Measurements from ENCODE around the gene MYBPC1.

Gene MYBPC1

DNA sequence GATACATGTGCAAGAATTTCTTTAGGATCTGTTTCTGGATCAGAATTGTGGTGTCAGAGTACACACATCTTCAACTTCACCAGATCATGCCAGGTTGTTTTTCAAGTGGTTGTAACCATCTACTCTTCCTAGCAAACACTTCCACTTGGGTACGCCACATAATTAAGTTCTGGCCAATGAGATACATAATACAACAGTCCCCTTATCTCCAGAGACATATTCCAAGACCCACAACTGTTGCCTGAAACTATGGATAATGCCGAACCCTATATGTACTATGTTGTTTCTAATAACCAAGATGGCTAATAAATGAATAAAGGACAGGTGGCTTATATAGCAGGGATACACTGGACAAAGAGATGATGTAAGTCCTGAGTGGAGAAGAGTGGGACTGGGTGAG lies 100.2 kb downstream of the MYBPC1 start:
- no peak for DNase-seq

DNA sequence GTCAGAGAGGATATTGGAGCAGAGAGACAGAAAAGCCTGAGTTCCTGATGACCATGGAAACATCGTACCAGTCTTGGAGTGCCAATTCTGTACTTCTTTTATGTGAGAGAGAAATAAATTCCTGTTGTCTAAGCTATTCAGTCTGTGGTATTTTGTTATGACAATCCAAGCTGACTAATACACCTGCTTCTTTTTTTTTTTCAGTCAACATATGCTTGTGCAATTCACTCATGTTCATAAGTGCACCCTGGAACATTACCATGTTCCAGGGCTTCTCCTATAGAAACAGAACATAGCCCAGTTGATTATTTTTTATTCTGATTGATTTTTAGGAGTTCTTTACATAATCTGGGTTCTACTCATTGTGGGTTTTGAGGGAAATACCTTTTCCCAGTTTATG lies 100.9 kb downstream of the MYBPC1 start:
- no peak for DNase-seq

DNA sequence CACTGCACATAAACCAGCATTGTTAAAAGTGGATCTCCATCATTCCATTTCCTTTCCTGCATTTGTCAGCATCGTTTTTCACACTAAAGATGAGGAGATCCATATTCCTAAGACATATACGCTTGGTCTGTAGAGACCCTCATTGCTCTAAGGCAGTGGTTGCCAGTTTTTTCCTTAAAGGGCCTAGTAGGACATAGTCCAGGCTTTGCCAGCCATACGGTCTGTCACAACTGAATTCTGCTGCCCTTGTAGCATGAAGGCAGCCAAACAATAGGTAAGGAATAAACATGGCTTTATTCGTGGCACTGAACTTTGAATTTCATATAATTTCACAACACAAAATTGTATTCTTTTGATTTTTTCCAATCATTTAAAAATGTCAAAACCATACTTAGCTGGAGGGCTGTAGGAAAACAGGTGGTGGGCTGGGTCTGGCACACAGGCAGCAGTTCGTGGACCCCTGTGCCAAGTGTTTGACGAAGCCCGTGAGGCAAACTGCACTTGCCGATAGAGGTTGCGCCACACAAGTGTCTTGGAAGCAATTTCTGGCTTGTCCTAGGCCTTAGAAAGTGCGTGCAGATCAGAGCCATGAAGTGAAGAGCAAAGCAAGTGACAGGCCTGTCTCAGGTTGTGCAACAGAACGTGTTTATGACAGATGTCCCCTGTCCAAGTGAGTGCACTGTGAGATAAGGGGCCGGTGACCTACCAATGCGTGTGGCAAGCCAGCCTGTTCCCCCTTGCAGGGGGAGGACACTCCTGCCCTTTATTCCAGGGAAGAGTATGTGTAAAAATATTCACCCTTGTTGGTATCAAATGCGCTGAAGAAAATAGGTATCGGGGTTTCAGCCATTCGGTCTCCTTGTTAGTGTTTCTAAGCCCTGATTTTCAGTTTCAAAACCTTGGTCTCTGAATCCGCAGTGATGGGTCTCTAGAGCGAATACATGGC lies 101.8 kb downstream of the MYBPC1 start:
- DNase-seq, result peak in 20 of 56 donors; percentile 8 to 60 (median 40)

- peak in 48 of 56 donors; percentile 6 to 85 (median 51) for DNase-seq
These were observed 102.6 kb downstream of the MYBPC1 start, which contains the start of gene CHPT1 for GRCh38 chr12:101697197-101697929. Gene CHPT1 (plus strand): TSS chr12:101697640. CDS start chr12:101697862, 222 bp downstream.

DNA sequence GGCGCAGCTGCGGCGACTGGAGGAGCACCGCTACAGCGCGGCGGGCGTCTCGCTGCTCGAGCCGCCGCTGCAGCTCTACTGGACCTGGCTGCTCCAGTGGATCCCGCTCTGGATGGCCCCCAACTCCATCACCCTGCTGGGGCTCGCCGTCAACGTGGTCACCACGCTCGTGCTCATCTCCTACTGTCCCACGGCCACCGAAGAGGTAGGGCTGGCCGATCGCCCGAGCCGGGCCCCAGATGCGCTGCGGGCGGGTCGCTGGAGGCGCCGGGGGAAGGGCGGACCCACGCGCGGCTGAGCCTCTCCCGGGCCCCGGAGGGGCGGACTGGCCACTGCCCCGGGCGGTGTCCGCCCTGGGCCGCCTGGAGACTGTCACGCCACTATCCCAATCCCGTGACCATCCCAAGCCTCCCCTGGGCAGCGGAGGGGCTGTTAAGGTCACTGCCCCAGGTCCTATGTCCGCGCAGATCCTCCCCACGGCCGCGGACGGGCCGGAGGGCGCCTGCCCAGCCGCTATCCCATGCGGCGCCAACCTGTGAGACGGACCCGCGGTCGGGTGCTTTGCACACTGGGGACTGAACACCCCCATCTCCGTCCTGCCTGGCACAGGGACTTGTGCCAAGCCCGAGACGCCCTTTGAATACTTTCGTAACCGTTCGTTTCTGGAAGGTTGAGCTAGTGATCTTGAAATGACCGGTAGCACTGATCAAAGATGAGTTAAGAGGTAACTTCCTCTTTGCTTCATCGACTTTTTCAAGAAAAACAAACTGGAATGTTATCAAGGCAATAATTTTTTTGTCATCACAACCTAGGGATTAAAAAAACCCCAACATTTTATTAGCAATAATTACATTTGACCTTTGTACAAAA lies 103.4 kb downstream of the MYBPC1 start:
- DNase-seq, result peak in 40 of 56 donors; percentile 14 to 74 (median 50)

- DNase-seq, result peak in 5 of 56 donors; percentile 1 to 18 (median 9)
These were observed 104.1 kb downstream of the MYBPC1 start for GRCh38 chr12:101698800-101699347.

DNA sequence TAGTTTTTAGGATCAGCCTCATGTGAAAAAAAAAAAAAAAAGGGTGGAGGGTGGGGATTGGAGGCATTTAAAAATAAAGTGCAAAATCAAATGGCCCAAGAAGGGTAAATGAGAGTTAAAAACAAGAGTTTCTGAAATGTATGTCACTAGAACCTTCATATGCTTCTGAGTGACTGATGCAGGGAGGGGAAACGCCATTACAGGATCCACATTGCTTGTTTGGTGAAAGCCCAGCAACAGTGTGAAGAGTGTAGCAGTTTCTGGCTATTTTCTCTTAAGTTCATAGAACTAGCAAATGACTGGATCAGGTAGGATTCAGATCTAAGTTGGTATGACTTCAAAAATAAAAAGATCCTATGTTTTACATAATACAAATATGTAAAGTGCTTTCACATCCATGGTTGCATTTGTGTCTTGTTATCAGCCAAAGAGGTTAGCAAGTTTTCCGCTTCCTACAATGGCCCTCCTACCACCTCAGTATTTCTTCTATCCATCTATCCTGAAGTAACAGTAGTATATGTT lies 105.6 kb downstream of the MYBPC1 start:
- DNase-seq, result no peak

DNA sequence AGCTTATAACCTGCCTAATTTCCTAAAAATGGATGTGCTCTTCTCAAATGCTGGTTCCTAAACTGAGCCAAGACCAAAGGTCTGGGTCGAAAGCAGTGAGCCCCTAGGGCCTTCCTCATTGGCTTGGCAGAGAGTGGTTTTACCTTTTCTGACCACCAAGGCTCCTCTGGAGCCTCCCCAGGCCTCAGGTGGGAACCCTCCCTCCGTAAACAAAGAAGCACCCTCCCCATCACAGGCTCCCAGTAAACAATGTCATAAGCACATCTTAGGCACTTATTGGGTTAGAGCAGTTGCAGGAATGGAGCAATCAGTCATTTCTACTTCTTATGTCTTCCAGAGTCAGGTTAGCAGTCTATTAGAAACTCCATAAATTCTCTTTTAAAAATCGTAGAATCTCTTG lies 108.7 kb downstream of the MYBPC1 start:
- no peak for DNase-seq

- DNase-seq, result no peak
These were observed 111.6 kb downstream of the MYBPC1 start for GRCh38 chr12:101706403-101706802.

- no peak for DNase-seq
These were observed 112.5 kb downstream of the MYBPC1 start for GRCh38 chr12:101707131-101707782.

GRCh38 chr12:101710288-101710687 lies 115.5 kb downstream of the MYBPC1 start:
- DNase-seq, result no peak

- DNase-seq, result peak in 25 of 56 donors; percentile 1 to 49 (median 12)
These were observed 118.4 kb downstream of the MYBPC1 start for GRCh38 chr12:101713059-101713682.

DNA sequence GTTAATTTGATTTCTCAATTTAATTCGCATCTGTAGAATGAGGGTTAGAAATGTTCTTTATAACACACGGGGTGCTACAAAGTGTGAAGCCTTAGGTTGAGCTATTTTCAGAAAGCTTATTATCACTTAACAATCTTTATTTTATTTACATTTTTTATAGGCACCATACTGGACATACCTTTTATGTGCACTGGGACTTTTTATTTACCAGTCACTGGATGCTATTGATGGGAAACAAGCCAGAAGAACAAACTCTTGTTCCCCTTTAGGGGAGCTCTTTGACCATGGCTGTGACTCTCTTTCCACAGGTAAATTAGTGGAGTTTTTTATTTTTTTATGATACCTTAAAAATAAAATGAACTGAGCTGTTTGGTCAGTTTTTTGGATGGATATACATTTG lies 119.2 kb downstream of the MYBPC1 start:
- DNase-seq, result no peak

GRCh38 chr12:101714877-101715444 lies 120.2 kb downstream of the MYBPC1 start:
- no peak for DNase-seq

DNA sequence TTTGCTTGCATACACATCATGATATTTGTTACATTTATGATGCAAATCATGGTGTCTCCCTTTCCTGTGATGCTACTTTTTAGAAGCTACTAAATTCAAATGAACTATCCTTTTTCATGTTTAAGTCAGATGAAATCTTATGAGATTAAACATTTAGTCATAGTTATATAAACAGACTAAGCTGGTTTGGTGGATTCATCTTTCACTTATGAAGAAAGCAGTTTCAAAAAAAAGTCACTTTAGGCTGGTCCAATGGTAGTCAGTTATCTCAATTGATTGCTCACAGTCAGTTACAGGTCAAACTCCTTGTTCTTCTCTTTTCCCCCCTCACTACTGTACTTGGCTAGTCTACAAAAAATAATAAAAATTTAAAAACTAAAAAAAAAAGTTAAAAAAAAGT lies 124.8 kb downstream of the MYBPC1 start:
- no peak for DNase-seq

DNA sequence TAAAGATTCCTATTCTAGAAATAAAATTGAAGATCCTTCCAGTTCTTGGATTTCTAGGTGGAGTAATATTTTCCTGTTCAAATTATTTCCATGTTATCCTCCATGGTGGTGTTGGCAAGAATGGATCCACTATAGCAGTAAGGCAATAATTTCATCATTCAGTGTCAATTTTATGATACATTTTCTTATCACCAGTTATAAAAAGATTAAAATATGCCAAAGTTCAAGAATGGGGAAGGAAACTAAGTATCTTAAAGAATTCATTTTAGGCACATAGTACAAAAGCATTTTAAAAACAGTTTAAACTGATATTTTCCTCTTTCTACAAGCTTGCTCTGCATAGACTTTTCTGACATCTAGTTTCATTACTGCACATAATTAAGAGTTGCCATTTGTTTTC lies 125.3 kb downstream of the MYBPC1 start:
- DNase-seq, result no peak

DNA sequence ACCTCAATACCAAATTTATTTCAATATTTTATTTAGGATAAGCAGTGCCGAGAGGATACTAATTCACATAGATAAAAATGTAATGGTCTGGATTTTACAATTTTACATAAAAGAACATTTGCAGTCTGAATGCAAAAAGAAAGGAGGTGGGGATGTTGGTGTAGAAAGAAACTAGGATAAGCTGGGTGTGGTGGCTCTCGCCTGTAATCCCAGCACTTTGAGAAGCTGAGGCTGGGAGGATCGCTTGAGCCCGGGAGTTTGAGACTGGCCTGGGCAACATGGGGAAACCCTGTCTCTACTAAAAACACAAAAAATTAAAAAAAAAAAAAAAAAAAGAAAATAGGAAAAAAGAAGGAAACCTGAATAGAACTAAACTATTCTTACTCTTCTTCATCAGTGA lies 127.6 kb downstream of the MYBPC1 start:
- DNase-seq, result no peak

DNA sequence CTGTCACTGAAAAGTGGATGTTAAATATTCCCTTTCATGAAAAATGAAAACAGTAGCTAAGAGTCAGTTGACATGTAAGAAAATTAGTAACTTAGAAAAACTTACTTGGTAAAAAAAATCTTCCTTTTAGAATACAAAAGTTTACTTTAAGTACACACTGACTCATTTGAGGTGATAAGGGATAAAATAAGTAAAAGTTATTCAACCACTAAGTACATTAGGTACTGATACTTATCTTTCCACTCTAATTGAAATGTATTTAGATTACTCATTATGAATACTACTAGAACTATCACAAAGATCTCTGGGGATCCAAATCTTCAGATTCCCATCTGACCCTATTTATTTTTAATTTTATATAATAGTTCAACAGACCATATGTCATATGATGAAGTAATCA lies 132.3 kb downstream of the MYBPC1 start:
- no peak for DNase-seq

GRCh38 chr12:101729842-101730241 lies 135.1 kb downstream of the MYBPC1 start:
- DNase-seq, result no peak
